ENCODE measurements around the gene CNOT1. TPM values are rescaled to one million over a fixed set of nuclear protein-coding genes. Genes with fewer than 3 reads are reported as not detected.

Gene CNOT1
- total RNA-seq, 1 experiment from 2014 or later = 230 TPM

DNA sequence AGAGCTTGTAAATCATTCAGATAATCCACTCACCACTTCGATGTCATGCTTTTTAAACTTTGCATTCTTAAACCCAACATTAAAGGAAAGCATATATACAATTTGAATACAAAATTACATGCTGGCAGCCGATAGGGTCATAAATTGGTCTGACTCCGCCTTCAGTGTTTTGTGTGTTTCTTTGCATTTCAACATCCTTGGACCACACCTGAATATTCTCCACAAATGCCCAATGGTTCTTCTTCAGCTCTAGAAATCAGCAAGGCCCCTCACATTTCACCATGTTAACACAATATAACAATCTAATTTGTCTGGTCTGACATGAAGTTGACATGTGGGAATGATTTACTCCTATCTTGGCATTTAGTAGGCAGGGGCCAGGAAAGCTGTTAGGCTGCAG is 97.2 kb downstream of the CNOT1 start:
- Histone ChIP-seq H3K4me1 (ENCODE audit: control insufficient read depth in 1 of 2, insufficient read depth in 2 of 2, low read length in 2 of 2) (no peaks in the 10 kb centered on the region), H3K27me3 (ENCODE audit: insufficient read depth, low read length) (no peaks in the 10 kb centered on the region), H3K4me2 (ENCODE audit: low read length) (no peak overlapping the region), H3K9ac (ENCODE audit: low read length) (no peak overlapping the region), H4K20me1 (ENCODE audit: insufficient read depth) (no peaks in the 10 kb centered on the region), H3K9me3 (ENCODE audit: control insufficient read depth in 1 of 2, insufficient read depth in 1 of 2, low read depth in 1 of 2, low read length in 2 of 2) (no peaks in the 10 kb centered on the region), H3K79me2 (ENCODE audit: insufficient read depth, low read length) (peaks cover 42% of the 10 kb centered on the region), H3K4me3 (replicated peaks in 1 of 2; ENCODE audit: low read depth in 1 of 2, low read length in 2 of 2) (no peak overlapping the region), H3K36me3 (ENCODE audit: control insufficient read depth in 1 of 2, insufficient read depth in 2 of 2, low read length in 2 of 2) (peaks cover 84% of the 10 kb centered on the region in 2 experiments), H3K27ac (ENCODE audit: low read depth, low read length) (no peak overlapping the region), H2AFZ (ENCODE audit: low read depth, low read length, poor library complexity, severe bottlenecking) (no peak overlapping the region), H3K9me2 (ENCODE audit: insufficient read depth) (no peaks in the 10 kb centered on the region)
- ATAC-seq = no peak
- DNase-seq (ENCODE audit: low read depth, low spot score) = no peak
- BruUV-seq (replicated peaks) = no TSS peak
- ChIA-PET CTCF (no interaction called here), RAD21 (ENCODE audit: low non-redundant PET in 1 of 2, low total read pairs in 2 of 2, uncharacterized antibody in 2 of 2, unreplicated experiment in 2 of 2) (no interaction called here), POLR2A (no interaction called here)
- intact Hi-C loops (cut with micrococcal nuclease) = loop anchor here (5.0 kb wide), 1 partner anchor 40 kb away; no protein-coding TSS in a partner anchor
- TF ChIP-seq ZFX (IDR thresholded peaks at IDR 0.05) (no peak), EGR1 (IDR thresholded peaks at IDR 0.05; ENCODE audit: low read depth) (no peak), EZH2phosphoT487 (IDR thresholded peaks at IDR 0.05; ENCODE audit: borderline replicate concordance) (no peak), YY1 (IDR thresholded peaks at IDR 0.05; ENCODE audit: extremely low read depth, insufficient replicate concordance, low read depth, low read length) (no peak), TCF7L2 (IDR thresholded peaks at IDR 0.05; ENCODE audit: borderline replicate concordance, extremely low read depth, insufficient read depth, insufficient read length) (no peak), SP1 (IDR thresholded peaks at IDR 0.05; ENCODE audit: low read depth) (no peak), SIN3A (IDR thresholded peaks at IDR 0.05; ENCODE audit: low read depth) (no peak), CEBPB (IDR thresholded peaks at IDR 0.05; ENCODE audit: low read depth) (no peak), JUND (IDR thresholded peaks at IDR 0.05) (no peak), ZNF274 (IDR thresholded peaks at IDR 0.05; ENCODE audit: low read depth, low read length) (no peak), ELF1 (IDR thresholded peaks at IDR 0.05; ENCODE audit: borderline replicate concordance, low read depth) (no peak), SRF (IDR thresholded peaks at IDR 0.05; ENCODE audit: low read depth) (no peak), RAD21 (IDR thresholded peaks at IDR 0.05; ENCODE audit: low read depth) (no peak), EZH2 (IDR thresholded peaks at IDR 0.05) (no peak), POLR2AphosphoS5 (IDR thresholded peaks at IDR 0.05; ENCODE audit: low read depth, low read length) (no peak)
- TF ChIP-seq, protein P1, sequence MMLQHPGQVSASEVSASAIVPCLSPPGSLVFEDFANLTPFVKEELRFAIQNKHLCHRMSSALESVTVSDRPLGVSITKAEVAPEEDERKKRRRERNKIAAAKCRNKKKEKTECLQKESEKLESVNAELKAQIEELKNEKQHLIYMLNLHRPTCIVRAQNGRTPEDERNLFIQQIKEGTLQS (IDR thresholded peaks at IDR 0.05) = no peak
- TF ChIP-seq, protein P2, sequence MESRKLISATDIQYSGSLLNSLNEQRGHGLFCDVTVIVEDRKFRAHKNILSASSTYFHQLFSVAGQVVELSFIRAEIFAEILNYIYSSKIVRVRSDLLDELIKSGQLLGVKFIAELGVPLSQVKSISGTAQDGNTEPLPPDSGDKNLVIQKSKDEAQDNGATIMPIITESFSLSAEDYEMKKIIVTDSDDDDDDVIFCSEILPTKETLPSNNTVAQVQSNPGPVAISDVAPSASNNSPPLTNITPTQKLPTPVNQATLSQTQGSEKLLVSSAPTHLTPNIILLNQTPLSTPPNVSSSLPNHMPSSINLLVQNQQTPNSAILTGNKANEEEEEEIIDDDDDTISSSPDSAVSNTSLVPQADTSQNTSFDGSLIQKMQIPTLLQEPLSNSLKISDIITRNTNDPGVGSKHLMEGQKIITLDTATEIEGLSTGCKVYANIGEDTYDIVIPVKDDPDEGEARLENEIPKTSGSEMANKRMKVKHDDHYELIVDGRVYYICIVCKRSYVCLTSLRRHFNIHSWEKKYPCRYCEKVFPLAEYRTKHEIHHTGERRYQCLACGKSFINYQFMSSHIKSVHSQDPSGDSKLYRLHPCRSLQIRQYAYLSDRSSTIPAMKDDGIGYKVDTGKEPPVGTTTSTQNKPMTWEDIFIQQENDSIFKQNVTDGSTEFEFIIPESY (IDR thresholded peaks at IDR 0.05; ENCODE audit: extremely low read depth, insufficient replicate concordance, low read length) = no peak
- TF ChIP-seq, protein P3, sequence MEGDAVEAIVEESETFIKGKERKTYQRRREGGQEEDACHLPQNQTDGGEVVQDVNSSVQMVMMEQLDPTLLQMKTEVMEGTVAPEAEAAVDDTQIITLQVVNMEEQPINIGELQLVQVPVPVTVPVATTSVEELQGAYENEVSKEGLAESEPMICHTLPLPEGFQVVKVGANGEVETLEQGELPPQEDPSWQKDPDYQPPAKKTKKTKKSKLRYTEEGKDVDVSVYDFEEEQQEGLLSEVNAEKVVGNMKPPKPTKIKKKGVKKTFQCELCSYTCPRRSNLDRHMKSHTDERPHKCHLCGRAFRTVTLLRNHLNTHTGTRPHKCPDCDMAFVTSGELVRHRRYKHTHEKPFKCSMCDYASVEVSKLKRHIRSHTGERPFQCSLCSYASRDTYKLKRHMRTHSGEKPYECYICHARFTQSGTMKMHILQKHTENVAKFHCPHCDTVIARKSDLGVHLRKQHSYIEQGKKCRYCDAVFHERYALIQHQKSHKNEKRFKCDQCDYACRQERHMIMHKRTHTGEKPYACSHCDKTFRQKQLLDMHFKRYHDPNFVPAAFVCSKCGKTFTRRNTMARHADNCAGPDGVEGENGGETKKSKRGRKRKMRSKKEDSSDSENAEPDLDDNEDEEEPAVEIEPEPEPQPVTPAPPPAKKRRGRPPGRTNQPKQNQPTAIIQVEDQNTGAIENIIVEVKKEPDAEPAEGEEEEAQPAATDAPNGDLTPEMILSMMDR (IDR thresholded peaks at IDR 0.05 in 2 of 3, conservative IDR thresholded peaks at IDR 0.05 in 1 of 3; ENCODE audit: borderline replicate concordance in 1 of 3, insufficient read depth in 1 of 3, low read depth in 2 of 3, low read length in 2 of 3) = no peak
- TF ChIP-seq, protein P4, sequence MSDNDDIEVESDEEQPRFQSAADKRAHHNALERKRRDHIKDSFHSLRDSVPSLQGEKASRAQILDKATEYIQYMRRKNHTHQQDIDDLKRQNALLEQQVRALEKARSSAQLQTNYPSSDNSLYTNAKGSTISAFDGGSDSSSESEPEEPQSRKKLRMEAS (IDR thresholded peaks at IDR 0.05) = no peak
- TF ChIP-seq, protein P5, sequence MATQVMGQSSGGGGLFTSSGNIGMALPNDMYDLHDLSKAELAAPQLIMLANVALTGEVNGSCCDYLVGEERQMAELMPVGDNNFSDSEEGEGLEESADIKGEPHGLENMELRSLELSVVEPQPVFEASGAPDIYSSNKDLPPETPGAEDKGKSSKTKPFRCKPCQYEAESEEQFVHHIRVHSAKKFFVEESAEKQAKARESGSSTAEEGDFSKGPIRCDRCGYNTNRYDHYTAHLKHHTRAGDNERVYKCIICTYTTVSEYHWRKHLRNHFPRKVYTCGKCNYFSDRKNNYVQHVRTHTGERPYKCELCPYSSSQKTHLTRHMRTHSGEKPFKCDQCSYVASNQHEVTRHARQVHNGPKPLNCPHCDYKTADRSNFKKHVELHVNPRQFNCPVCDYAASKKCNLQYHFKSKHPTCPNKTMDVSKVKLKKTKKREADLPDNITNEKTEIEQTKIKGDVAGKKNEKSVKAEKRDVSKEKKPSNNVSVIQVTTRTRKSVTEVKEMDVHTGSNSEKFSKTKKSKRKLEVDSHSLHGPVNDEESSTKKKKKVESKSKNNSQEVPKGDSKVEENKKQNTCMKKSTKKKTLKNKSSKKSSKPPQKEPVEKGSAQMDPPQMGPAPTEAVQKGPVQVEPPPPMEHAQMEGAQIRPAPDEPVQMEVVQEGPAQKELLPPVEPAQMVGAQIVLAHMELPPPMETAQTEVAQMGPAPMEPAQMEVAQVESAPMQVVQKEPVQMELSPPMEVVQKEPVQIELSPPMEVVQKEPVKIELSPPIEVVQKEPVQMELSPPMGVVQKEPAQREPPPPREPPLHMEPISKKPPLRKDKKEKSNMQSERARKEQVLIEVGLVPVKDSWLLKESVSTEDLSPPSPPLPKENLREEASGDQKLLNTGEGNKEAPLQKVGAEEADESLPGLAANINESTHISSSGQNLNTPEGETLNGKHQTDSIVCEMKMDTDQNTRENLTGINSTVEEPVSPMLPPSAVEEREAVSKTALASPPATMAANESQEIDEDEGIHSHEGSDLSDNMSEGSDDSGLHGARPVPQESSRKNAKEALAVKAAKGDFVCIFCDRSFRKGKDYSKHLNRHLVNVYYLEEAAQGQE (IDR thresholded peaks at IDR 0.05; ENCODE audit: low read depth) = no peak

Measured in HCT116 (cell line).